ENCODE results near the gene HRAS. TPM values are rescaled to one million over a fixed set of nuclear protein-coding genes. Genes with fewer than 3 reads are reported as not detected.

The HRAS gene
- total and polyA plus RNA-seq, 10 donors: 16.6 to 90.9 (median 31.2) TPM

- intact Hi-C loops (cut with DNase I; ENCODE audit: low total_unique reads): no loop called here
- Histone ChIP-seq H3K27me3 (replicated peaks in 1 of 7) (no peaks in the 10 kb centered on the region), H3K9me3 (no peaks in the 10 kb centered on the region), H3K4me1 (no peaks in the 10 kb centered on the region), H3K36me3 (peaks cover 0 to 76% (median 39%) of the 10 kb centered on the region in 6 donors), H3K4me3 (no peak overlapping the region), H3K27ac (no peak overlapping the region)
- WGBS, 5 donors: 94 to 96% (median 95%) methylated on average over 24 to 37 of the region's 37 CpGs
- TF ChIP-seq POLR2AphosphoS5 (IDR thresholded peaks at IDR 0.05) (no peak), POLR2A (IDR thresholded peaks at IDR 0.05) (no peak)
- TF ChIP-seq, protein P1, sequence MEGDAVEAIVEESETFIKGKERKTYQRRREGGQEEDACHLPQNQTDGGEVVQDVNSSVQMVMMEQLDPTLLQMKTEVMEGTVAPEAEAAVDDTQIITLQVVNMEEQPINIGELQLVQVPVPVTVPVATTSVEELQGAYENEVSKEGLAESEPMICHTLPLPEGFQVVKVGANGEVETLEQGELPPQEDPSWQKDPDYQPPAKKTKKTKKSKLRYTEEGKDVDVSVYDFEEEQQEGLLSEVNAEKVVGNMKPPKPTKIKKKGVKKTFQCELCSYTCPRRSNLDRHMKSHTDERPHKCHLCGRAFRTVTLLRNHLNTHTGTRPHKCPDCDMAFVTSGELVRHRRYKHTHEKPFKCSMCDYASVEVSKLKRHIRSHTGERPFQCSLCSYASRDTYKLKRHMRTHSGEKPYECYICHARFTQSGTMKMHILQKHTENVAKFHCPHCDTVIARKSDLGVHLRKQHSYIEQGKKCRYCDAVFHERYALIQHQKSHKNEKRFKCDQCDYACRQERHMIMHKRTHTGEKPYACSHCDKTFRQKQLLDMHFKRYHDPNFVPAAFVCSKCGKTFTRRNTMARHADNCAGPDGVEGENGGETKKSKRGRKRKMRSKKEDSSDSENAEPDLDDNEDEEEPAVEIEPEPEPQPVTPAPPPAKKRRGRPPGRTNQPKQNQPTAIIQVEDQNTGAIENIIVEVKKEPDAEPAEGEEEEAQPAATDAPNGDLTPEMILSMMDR (IDR thresholded peaks at IDR 0.05 in 8 of 11, conservative IDR thresholded peaks at IDR 0.05 in 3 of 11): no peak
- DNase-seq: no peak
Measured at GRCh38 chr11:489610-490185, 45.7 kb downstream of the HRAS start.

- Histone ChIP-seq H3K36me3 (peaks cover 0 to 69% (median 32%) of the 10 kb centered on the region in 6 donors), H3K9me3 (no peaks in the 10 kb centered on the region), H3K4me3 (no peak overlapping the region), H3K27ac (no peak overlapping the region), H3K4me1 (no peaks in the 10 kb centered on the region), H3K27me3 (replicated peaks in 1 of 7) (no peaks in the 10 kb centered on the region)
- 88 to 95% (median 92%) methylated on average over 17 to 19 of the region's 19 CpGs for WGBS, 5 donors
- intact Hi-C loops (cut with DNase I; ENCODE audit: low total_unique reads): no loop called here
- DNase-seq: no peak
- TF ChIP-seq POLR2A (IDR thresholded peaks at IDR 0.05) (no peak), POLR2AphosphoS5 (IDR thresholded peaks at IDR 0.05) (no peak)
- TF ChIP-seq, protein P1 (IDR thresholded peaks at IDR 0.05 in 8 of 11, conservative IDR thresholded peaks at IDR 0.05 in 3 of 11): no peak
Measured at GRCh38 chr11:488992-489391, 46.4 kb downstream of the HRAS start.

DNA sequence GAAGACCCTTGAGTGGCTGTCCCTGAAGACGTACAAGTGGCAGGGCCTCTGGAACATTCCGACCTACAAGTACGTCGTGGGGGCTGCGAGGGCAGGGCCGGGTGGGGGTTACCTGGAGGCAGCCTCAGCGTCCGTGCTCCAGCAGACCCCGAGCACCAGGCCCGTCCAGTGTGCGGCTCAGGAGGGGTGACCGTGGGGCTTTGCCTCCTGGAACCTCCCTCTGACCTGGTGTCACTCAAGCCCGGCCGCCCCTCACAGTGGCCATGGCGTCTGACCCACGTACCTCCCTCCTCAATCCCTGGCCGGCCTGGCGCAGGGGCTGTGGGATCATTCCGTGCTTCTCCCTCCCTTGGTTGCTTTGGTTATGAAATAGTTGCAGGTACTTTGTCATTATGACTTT is 46.8 kb downstream of the HRAS start:
- H3K36me3 ChIP-seq: peaks cover 0 to 65% (median 28%) of the 10 kb centered on the region in 6 donors
- intact Hi-C loops (cut with DNase I; ENCODE audit: low total_unique reads): no loop called here
- no peak for DNase-seq

DNA sequence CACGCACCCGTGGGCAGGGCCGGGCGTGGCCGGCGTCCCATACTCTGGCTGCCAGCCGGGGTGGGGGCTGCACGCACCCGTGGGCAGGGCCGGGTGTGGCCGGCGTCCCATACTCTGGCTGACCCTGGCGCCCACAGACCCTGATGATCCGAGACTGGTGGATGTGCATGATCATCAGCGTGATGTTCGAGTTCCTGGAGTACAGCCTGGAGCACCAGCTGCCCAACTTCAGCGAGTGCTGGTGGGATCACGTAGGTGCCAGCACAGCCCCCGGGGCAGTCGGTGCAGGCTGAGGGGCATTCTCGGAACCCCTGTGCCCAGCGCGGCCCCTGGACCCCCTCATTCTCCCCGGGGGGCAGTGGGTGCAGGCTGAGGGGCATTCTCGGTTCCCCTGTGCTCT is 47.3 kb downstream of the HRAS start:
- WGBS, 5 donors: 91 to 100% (median 93%) methylated on average over 2 to 25 of the region's 25 CpGs
- no peaks in the 10 kb centered on the region for H3K27me3 ChIP-seq (replicated peaks in 1 of 7)
- no peak overlapping the region for H3K4me3 ChIP-seq
- no peak overlapping the region for H3K27ac ChIP-seq
- peaks cover 0 to 60% (median 23%) of the 10 kb centered on the region in 6 donors for H3K36me3 ChIP-seq
- no peaks in the 10 kb centered on the region for H3K4me1 ChIP-seq
- intact Hi-C loops (cut with DNase I; ENCODE audit: low total_unique reads): no loop called here
- TF ChIP-seq POLR2A (IDR thresholded peaks at IDR 0.05): no peak
- no peak for TF ChIP-seq POLR2AphosphoS5 (IDR thresholded peaks at IDR 0.05)
- TF ChIP-seq, protein P1 (IDR thresholded peaks at IDR 0.05 in 8 of 11, conservative IDR thresholded peaks at IDR 0.05 in 3 of 11): no peak
- H3K9me3 ChIP-seq: no peaks in the 10 kb centered on the region
- no peak for DNase-seq

More for the DNA sequence above, 46.8 kb downstream of the HRAS start:
- no peak overlapping the region for H3K27ac ChIP-seq
- H3K4me3 ChIP-seq: no peak overlapping the region
- no peaks in the 10 kb centered on the region for H3K4me1 ChIP-seq
- WGBS, 5 donors: 91 to 95% (median 94%) methylated on average over 12 to 19 of the region's 19 CpGs
- H3K27me3 ChIP-seq (replicated peaks in 1 of 7): no peaks in the 10 kb centered on the region
- no peaks in the 10 kb centered on the region for H3K9me3 ChIP-seq
- TF ChIP-seq, protein P1 (IDR thresholded peaks at IDR 0.05 in 8 of 11, conservative IDR thresholded peaks at IDR 0.05 in 3 of 11): no peak
- TF ChIP-seq POLR2AphosphoS5 (IDR thresholded peaks at IDR 0.05) (no peak), POLR2A (IDR thresholded peaks at IDR 0.05) (no peak)

Data from spleen (tissue), 11 donors.